IMR-90 (cell line): ENCODE data around the gene SAP30BP. TPM values are rescaled to one million over a fixed set of nuclear protein-coding genes. Genes with fewer than 3 reads are reported as not detected.

ENCODE experiments used
- ATAC-seq: fragments of 200-7000 bp; cut with Tn5 transposase; 2 replicates; pipeline ENCODE4 v1.9.1; 2020; ENCODE audit warnings: low read depth, mild to moderate bottlenecking, moderate library complexity
- BruUV-seq: library from RNA; stranded (reverse); fragments of 400-500 nt; replicated peaks from 2 replicates; lab custom pipeline; 2021; lab: Mats Ljungman, UMichigan
- CTCF ChIA-PET: fragments of 300-600 bp; formaldehyde crosslinking; extraction: SDS; loops from one replicate; lab custom pipeline; 2021; ENCODE audit warnings: antibody characterized with exemption; lab: Yijun Ruan, JAX
- POLR2A ChIA-PET: fragments of 300-600 bp; sonication (Branson Sonifier 250); formaldehyde crosslinking; loops from one replicate; lab custom pipeline; 2022; ENCODE audit warnings: antibody characterized with exemption; ENCODE audit not compliant: unreplicated experiment; lab: Charles Lee
- DNase-seq: peaks from one replicate; pipeline ENCODE4 v3.0.0; 2013
- H2AFZ ChIP-seq: replicated peaks from 2 replicates; pipeline ENCODE3; 2013; ENCODE audit warnings: low read length, mild to moderate bottlenecking; ENCODE audit not compliant: poor library complexity
- H2AK5ac ChIP-seq: 2 replicates; pipeline ENCODE4 v1.6.1; 2013; ENCODE audit warnings: low read depth, low read length, inconsistent platforms
- H2AK9ac ChIP-seq: replicated peaks from 2 replicates; pipeline ENCODE3; 2013; ENCODE audit warnings: mild to moderate bottlenecking, low read depth, low read length, moderate library complexity; ENCODE audit not compliant: poor library complexity
- H2BK120ac ChIP-seq: 2 replicates; pipeline ENCODE4 v1.6.1; 2013; ENCODE audit warnings: low read depth, low read length, inconsistent platforms
- H2BK15ac ChIP-seq: 3 replicates; pipeline ENCODE4 v1.6.1; 2013; ENCODE audit warnings: low read depth, low read length, inconsistent platforms
- H2BK20ac ChIP-seq: 2 replicates; pipeline ENCODE4 v1.6.1; 2013; ENCODE audit warnings: low read depth, mild to moderate bottlenecking, inconsistent platforms, low read length, moderate library complexity
- H2BK5ac ChIP-seq: 2 replicates; pipeline ENCODE4 v1.6.1; 2013; ENCODE audit warnings: mild to moderate bottlenecking, low read depth, low read length, inconsistent platforms; ENCODE audit not compliant: poor library complexity, severe bottlenecking
- H3K14ac ChIP-seq: replicated peaks from 2 replicates; pipeline ENCODE4 v1.6.1; 2013; ENCODE audit warnings: low read depth, low read length, inconsistent platforms
- H3K18ac ChIP-seq: 2 replicates; pipeline ENCODE4 v1.6.1; 2013; ENCODE audit warnings: low read depth, low read length, control low read depth
- H3K23ac ChIP-seq: 2 replicates; pipeline ENCODE4 v1.6.1; 2013; ENCODE audit warnings: low read depth, low read length, inconsistent platforms
- H3K27ac ChIP-seq: 2 replicates; pipeline ENCODE4 v1.5.1; 2013; ENCODE audit warnings: mild to moderate bottlenecking, control low read depth, low read length; ENCODE audit not compliant: insufficient read depth
- H3K27me3 ChIP-seq: 2 replicates; pipeline ENCODE4 v1.6.1; 2013; ENCODE audit warnings: low read length; ENCODE audit not compliant: control insufficient read depth, insufficient read depth
- H3K36me3 ChIP-seq: 2 replicates; pipeline ENCODE4 v1.6.1; 2013; ENCODE audit warnings: low read length, mixed read lengths; ENCODE audit not compliant: control insufficient read depth, insufficient read depth
- H3K4ac ChIP-seq: 2 replicates; pipeline ENCODE4 v1.6.1; 2013; ENCODE audit warnings: low read depth, low read length, inconsistent platforms
- H3K4me1 ChIP-seq: 2 replicates; pipeline ENCODE4 v1.6.1; 2013; ENCODE audit warnings: low read length, mixed read lengths; ENCODE audit not compliant: control insufficient read depth, insufficient read depth
- H3K4me2 ChIP-seq: 2 replicates; pipeline ENCODE4 v1.6.1; 2013; ENCODE audit warnings: low read depth, mild to moderate bottlenecking, control low read depth, low read length, moderate library complexity
- H3K4me3 ChIP-seq: 2 replicates; pipeline ENCODE4 v1.5.1; 2013; ENCODE audit warnings: low read depth, mild to moderate bottlenecking, control low read depth, low read length, moderate library complexity; ENCODE audit not compliant: insufficient read depth
- H3K56ac ChIP-seq: 2 replicates; pipeline ENCODE4 v1.6.1; 2013; ENCODE audit warnings: low read length, inconsistent platforms; ENCODE audit not compliant: insufficient read depth; ENCODE audit errors: extremely low read depth
- H3K79me1 ChIP-seq, 2 experiments: 2 replicates each; pipeline ENCODE4 v1.6.1; 2013; ENCODE audit warnings: low read length in 2 of 2, inconsistent platforms in 1 of 2, low read depth in 1 of 2
- H3K9ac ChIP-seq: 2 replicates; pipeline ENCODE4 v1.6.1; 2013; ENCODE audit warnings: low read depth, low read length, control low read depth
- H3K9me1 ChIP-seq: 2 replicates; pipeline ENCODE4 v1.6.1; 2013; ENCODE audit warnings: low read length, inconsistent platforms; ENCODE audit not compliant: insufficient read depth
- H3K9me3 ChIP-seq: 2 replicates; pipeline ENCODE4 v1.6.1; 2013; ENCODE audit warnings: low read length; ENCODE audit not compliant: control insufficient read depth, insufficient read depth
- H4K20me1 ChIP-seq: 2 replicates; pipeline ENCODE4 v1.6.1; 2013; ENCODE audit warnings: low read length, inconsistent platforms; ENCODE audit not compliant: insufficient read depth
- H4K5ac ChIP-seq: 2 replicates; pipeline ENCODE4 v1.6.1; 2013; ENCODE audit warnings: mild to moderate bottlenecking, low read depth, low read length, control low read depth
- H4K8ac ChIP-seq, 2 experiments: 2 replicates each; pipeline ENCODE4 v1.6.1; 2013; ENCODE audit warnings: low read depth in 2 of 2, low read length in 2 of 2, control low read depth in 1 of 2, inconsistent platforms in 1 of 2
- H4K91ac ChIP-seq: 2 replicates; pipeline ENCODE4 v1.6.1; 2013; ENCODE audit warnings: low read depth, low read length, inconsistent platforms; ENCODE audit not compliant: insufficient read depth
- ELK1 ChIP-seq: fragments of 150-350 bp; IDR thresholded peaks from 2 replicates; pipeline ENCODE4 v1.6.1; 2016; ENCODE audit warnings: low read depth, mild to moderate bottlenecking, low read length, moderate library complexity, borderline replicate concordance
- MXI1 ChIP-seq: IDR thresholded peaks from 2 replicates; pipeline ENCODE4 v1.6.1; 2012; ENCODE audit warnings: low read depth, mild to moderate bottlenecking, low read length, moderate library complexity, borderline replicate concordance
- USF2 ChIP-seq: fragments of 150-350 bp; IDR thresholded peaks from 2 replicates; pipeline ENCODE4 v1.6.1; 2017; ENCODE audit warnings: mild to moderate bottlenecking, antibody characterized with exemption, low read length, low read depth
- WGBS, 2 experiments: methylation state at CpG; one replicate each; pipeline versions ENCODE4 v1.1.5 to v1.1.7; 2013; ENCODE audit warnings: missing lambda C conversion rate in 2 of 2; ENCODE audit not compliant: insufficient read length in 1 of 2; ENCODE audit errors: extremely low coverage in 2 of 2; 5-methylcytosine and 5-hydroxymethylcytosine counted together
- dilution Hi-C: fragments of 300-500 bp; cut with HindIII; formaldehyde crosslinking; loops from one replicate; pipeline ENCODE4 v1.14.3; 2018; ENCODE audit warnings: low sequenced_read_pairs; ENCODE audit not compliant: unreplicated experiment
- in situ Hi-C: fragments of 300-500 bp; cut with MboI; formaldehyde crosslinking; loops from 3 replicates; pipeline ENCODE4 v1.14.3; 2019; ENCODE audit warnings: low sequenced_read_pairs, inconsistent platforms, mixed read lengths
- intact Hi-C: fragments of 100-400 bp; cut with micrococcal nuclease; formaldehyde crosslinking; loops from 2 replicates; pipeline ENCODE4 v1.10.0; 2022
- polyA plus RNA-seq, 3 experiments: library from polyadenylated mRNA; depleted of rRNA; stranded (reverse); fragments of >200 nt; gene quantifications; 2 replicates each; pipeline ENCODE4 v1.2.3, GENCODE V29; 2012; ENCODE audit warnings: low replicate concordance in 1 of 3
- total RNA-seq: library from RNA; depleted of rRNA; stranded (reverse); fragments of >200 nt; gene quantifications from 2 replicates; pipeline ENCODE4 v1.2.3, GENCODE V29; 2012

The SAP30BP gene
- total and polyA plus RNA-seq, 2 of the 4 experiments (the other 2 are of a cell fraction): 70.4 to 139 TPM

GRCh38 chr17:75632428-75632827 is 34.7 kb upstream of the SAP30BP start:
- DNase-seq (no peak), ATAC-seq (no peak)
- Histone ChIP-seq H4K91ac (no peak overlapping the region), H2BK15ac (no peak overlapping the region), H3K4me2 (no peak overlapping the region), H2AK9ac (no peak overlapping the region), H3K9me3 (no peaks in the 10 kb centered on the region), H2AK5ac (no peak overlapping the region), H2BK120ac (no peak overlapping the region), H3K56ac (no peak overlapping the region), H2AFZ (no peak overlapping the region), H3K9ac (no peak overlapping the region), H3K4me1 (peaks cover 15% of the 10 kb centered on the region), H3K4ac (no peak overlapping the region), H3K27ac (no peak overlapping the region), H4K20me1 (peaks cover 9% of the 10 kb centered on the region), H3K36me3 (peaks cover 9% of the 10 kb centered on the region; the same call in 1 of the 2 replicates), H3K27me3 (no peaks in the 10 kb centered on the region), H3K18ac (no peak overlapping the region), H3K79me1 (peaks cover 0 to 3% of the 10 kb centered on the region in 2 experiments; a peak in 1 of 4 replicates), H3K9me1 (no peaks in the 10 kb centered on the region), H4K8ac (no peak overlapping the region), H3K14ac (no peak overlapping the region), H2BK20ac (no peak overlapping the region), H3K23ac (no peak overlapping the region), H2BK5ac (no peak overlapping the region), H4K5ac (no peak overlapping the region), H3K4me3 (no peak overlapping the region)
- 78% methylated on average over 8 of the region's 12 CpGs; no CpG with 5 or more reads in 1 of the 2 experiments for WGBS, 2 experiments
- BruUV-seq: no TSS peak
- intact Hi-C loops (loop anchor here (5.0 kb wide), 1 partner anchor 115 kb away; the partner anchor contains the start of genes CASKIN2 and TSEN54), in situ Hi-C loops (loop anchor here (5.0 kb wide), 1 partner anchor 115 kb away; no protein-coding TSS in a partner anchor), dilution Hi-C loops (no loop called here)
- no peak for TF ChIP-seq ELK1
- no peak for TF ChIP-seq USF2
- TF ChIP-seq MXI1: no peak
- ChIA-PET POLR2A (interaction anchor here (0.8 kb wide), 1 partner anchor 115 kb away, joined by 3 read pairs; no protein-coding TSS in a partner anchor), CTCF (interaction anchor here (0.5 to 2.3 kb wide), 14 partner anchors 9 to 208 kb away, joined by 3 to 53 read pairs (median 3); partner anchors contain the start of genes RECQL5 and TSEN54)
